Measurements from ENCODE around the gene FGFRL1. TPM values are rescaled to one million over a fixed set of nuclear protein-coding genes. Genes with fewer than 3 reads are reported as not detected.

FGFRL1 gene
- total RNA-seq, 4 donors from 2014 or later = 11.7 to 15.9 (median 14.2) TPM

DNA sequence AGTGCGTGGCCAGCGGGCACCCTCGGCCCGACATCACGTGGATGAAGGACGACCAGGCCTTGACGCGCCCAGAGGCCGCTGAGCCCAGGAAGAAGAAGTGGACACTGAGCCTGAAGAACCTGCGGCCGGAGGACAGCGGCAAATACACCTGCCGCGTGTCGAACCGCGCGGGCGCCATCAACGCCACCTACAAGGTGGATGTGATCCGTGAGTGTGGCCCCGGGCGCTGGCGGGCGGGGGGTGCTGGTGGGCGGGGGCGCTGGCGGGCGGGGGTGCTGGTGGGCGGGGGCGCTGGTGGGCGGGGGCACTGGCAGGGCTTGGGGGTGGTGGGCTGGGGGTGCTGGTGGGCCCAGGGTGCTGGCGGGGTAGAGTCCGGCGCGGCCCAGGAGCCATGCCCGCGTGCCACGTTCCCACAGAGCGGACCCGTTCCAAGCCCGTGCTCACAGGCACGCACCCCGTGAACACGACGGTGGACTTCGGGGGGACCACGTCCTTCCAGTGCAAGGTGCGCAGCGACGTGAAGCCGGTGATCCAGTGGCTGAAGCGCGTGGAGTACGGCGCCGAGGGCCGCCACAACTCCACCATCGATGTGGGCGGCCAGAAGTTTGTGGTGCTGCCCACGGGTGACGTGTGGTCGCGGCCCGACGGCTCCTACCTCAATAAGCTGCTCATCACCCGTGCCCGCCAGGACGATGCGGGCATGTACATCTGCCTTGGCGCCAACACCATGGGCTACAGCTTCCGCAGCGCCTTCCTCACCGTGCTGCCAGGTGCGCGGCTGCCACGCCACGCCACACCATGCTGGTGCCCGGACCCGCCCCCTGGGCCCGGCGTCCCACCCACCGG lies 12.7 kb downstream of the FGFRL1 start:
- WGBS, 2 donors (ENCODE audit: low coverage in 1 of 2) = 94% methylated on average over 69 of the region's 83 CpGs; no CpG with 5 or more reads in 1 of the 2 donors
- DNase-seq = no peak
- H3K9me3 ChIP-seq = no peaks in the 10 kb centered on the region
- no peaks in the 10 kb centered on the region for H3K36me3 ChIP-seq
- TF ChIP-seq, protein P1, sequence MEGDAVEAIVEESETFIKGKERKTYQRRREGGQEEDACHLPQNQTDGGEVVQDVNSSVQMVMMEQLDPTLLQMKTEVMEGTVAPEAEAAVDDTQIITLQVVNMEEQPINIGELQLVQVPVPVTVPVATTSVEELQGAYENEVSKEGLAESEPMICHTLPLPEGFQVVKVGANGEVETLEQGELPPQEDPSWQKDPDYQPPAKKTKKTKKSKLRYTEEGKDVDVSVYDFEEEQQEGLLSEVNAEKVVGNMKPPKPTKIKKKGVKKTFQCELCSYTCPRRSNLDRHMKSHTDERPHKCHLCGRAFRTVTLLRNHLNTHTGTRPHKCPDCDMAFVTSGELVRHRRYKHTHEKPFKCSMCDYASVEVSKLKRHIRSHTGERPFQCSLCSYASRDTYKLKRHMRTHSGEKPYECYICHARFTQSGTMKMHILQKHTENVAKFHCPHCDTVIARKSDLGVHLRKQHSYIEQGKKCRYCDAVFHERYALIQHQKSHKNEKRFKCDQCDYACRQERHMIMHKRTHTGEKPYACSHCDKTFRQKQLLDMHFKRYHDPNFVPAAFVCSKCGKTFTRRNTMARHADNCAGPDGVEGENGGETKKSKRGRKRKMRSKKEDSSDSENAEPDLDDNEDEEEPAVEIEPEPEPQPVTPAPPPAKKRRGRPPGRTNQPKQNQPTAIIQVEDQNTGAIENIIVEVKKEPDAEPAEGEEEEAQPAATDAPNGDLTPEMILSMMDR (IDR thresholded peaks at IDR 0.05) = no peak
- no peak for TF ChIP-seq POLR2AphosphoS5 (IDR thresholded peaks at IDR 0.05)
- no peak for TF ChIP-seq EP300 (IDR thresholded peaks at IDR 0.05; ENCODE audit: low read depth)
- TF ChIP-seq POLR2A (IDR thresholded peaks at IDR 0.05) = no peak
- H3K27ac ChIP-seq = no peak overlapping the region
- no peak overlapping the region for H3K4me3 ChIP-seq
- H3K4me1 ChIP-seq = peaks cover 4 to 15% (median 10%) of the 10 kb centered on the region in 4 donors
- intact Hi-C loops (cut with DNase I; ENCODE audit: low total_unique reads) (no loop called here), in situ Hi-C loops (cut with MboI; ENCODE audit: low pct_ligation_motif_present in 1 of 4, low pct_unique_long_range_greater_than_20kb in 1 of 4, low sequenced_read_pairs in 3 of 4) (no loop called here)
- peaks cover 14% of the 10 kb centered on the region for H3K27me3 ChIP-seq

DNA sequence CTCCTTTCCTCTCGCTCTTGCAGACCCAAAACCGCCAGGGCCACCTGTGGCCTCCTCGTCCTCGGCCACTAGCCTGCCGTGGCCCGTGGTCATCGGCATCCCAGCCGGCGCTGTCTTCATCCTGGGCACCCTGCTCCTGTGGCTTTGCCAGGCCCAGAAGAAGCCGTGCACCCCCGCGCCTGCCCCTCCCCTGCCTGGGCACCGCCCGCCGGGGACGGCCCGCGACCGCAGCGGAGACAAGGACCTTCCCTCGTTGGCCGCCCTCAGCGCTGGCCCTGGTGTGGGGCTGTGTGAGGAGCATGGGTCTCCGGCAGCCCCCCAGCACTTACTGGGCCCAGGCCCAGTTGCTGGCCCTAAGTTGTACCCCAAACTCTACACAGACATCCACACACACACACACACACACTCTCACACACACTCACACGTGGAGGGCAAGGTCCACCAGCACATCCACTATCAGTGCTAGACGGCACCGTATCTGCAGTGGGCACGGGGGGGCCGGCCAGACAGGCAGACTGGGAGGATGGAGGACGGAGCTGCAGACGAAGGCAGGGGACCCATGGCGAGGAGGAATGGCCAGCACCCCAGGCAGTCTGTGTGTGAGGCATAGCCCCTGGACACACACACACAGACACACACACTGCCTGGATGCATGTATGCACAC lies 13.6 kb downstream of the FGFRL1 start:
- Histone ChIP-seq H3K4me1 (peaks cover 4 to 15% (median 12%) of the 10 kb centered on the region in 4 donors), H3K27me3 (peaks cover 23% of the 10 kb centered on the region), H3K27ac (no peak overlapping the region), H3K4me3 (no peak overlapping the region), H3K36me3 (no peaks in the 10 kb centered on the region), H3K9me3 (no peaks in the 10 kb centered on the region)
- TF ChIP-seq EP300 (IDR thresholded peaks at IDR 0.05; ENCODE audit: low read depth) = no peak
- TF ChIP-seq POLR2A (IDR thresholded peaks at IDR 0.05) = no peak
- no peak for TF ChIP-seq POLR2AphosphoS5 (IDR thresholded peaks at IDR 0.05)
- TF ChIP-seq, protein P1 (IDR thresholded peaks at IDR 0.05) = no peak
- in situ Hi-C loops (cut with MboI; ENCODE audit: low pct_ligation_motif_present in 1 of 4, low pct_unique_long_range_greater_than_20kb in 1 of 4, low sequenced_read_pairs in 3 of 4) (no loop called here), intact Hi-C loops (cut with DNase I; ENCODE audit: low total_unique reads) (no loop called here)
- 91% methylated on average over 32 of the region's 32 CpGs; no CpG with 5 or more reads in 1 of the 2 donors for WGBS, 2 donors (ENCODE audit: low coverage in 1 of 2)
- DNase-seq = no peak

DNA sequence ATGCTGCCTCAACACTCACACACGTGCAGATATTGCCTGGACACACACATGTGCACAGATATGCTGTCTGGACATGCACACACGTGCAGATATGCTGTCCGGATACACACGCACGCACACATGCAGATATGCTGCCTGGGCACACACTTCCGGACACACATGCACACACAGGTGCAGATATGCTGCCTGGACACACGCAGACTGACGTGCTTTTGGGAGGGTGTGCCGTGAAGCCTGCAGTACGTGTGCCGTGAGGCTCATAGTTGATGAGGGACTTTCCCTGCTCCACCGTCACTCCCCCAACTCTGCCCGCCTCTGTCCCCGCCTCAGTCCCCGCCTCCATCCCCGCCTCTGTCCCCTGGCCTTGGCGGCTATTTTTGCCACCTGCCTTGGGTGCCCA lies 14.7 kb downstream of the FGFRL1 start:
- peaks cover 34% of the 10 kb centered on the region for H3K27me3 ChIP-seq
- peaks cover 4 to 23% (median 16%) of the 10 kb centered on the region in 4 donors for H3K4me1 ChIP-seq
- WGBS, 2 donors (ENCODE audit: low coverage in 1 of 2) = 31% methylated on average over 15 of the region's 17 CpGs; no CpG with 5 or more reads in 1 of the 2 donors
- H3K36me3 ChIP-seq = no peaks in the 10 kb centered on the region
- peak; percentile 68 for DNase-seq
- no peak overlapping the region for H3K4me3 ChIP-seq
- no peak overlapping the region for H3K27ac ChIP-seq
- H3K9me3 ChIP-seq = no peaks in the 10 kb centered on the region
- intact Hi-C loops (cut with DNase I; ENCODE audit: low total_unique reads) (no loop called here), in situ Hi-C loops (cut with MboI; ENCODE audit: low pct_ligation_motif_present in 1 of 4, low pct_unique_long_range_greater_than_20kb in 1 of 4, low sequenced_read_pairs in 3 of 4) (no loop called here)
- TF ChIP-seq POLR2A (IDR thresholded peaks at IDR 0.05) (no peak), EP300 (IDR thresholded peaks at IDR 0.05; ENCODE audit: low read depth) (no peak), POLR2AphosphoS5 (IDR thresholded peaks at IDR 0.05) (no peak)
- TF ChIP-seq, protein P1 (IDR thresholded peaks at IDR 0.05) = no peak

DNA sequence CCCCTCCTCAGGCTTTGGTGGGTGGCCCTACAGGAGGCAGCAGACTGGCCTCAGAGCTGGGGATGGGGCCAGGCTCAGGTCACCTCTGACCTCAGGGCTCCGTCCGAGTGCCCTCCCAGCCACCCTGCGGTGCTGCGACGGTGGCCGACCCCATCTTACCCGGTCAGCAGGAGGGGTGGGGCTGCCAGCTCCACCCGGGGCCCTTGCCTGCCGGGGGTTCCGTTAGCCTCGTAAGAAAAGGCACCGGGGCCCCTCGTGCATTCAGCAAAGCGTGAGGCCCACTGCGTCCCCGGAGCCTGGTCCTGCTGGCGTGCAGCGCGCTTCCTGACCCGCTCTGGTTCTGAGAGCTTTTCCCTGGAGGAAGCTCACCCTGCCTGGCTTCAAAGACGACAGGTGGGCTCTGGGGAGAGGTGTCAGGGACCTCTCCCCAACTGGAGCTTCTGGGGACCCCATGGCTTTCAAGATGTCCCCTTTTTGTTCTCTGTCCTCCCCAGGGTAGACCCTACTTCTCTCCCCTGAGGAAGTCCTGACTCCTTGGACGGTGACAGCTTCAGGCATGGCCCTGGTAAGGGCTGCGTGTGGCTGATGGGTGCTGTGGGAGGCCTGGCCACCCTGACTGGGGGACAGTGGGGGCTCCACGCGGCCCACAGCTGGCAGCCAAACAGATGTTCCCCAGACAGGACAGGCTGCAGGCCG lies 15.9 kb downstream of the FGFRL1 start:
- intact Hi-C loops (cut with DNase I; ENCODE audit: low total_unique reads) (no loop called here), in situ Hi-C loops (cut with MboI; ENCODE audit: low pct_ligation_motif_present in 1 of 4, low pct_unique_long_range_greater_than_20kb in 1 of 4, low sequenced_read_pairs in 3 of 4) (no loop called here)
- DNase-seq = no peak
- TF ChIP-seq POLR2AphosphoS5 (IDR thresholded peaks at IDR 0.05) = no peak
- TF ChIP-seq, protein P1 (IDR thresholded peaks at IDR 0.05) = no peak
- TF ChIP-seq EP300 (IDR thresholded peaks at IDR 0.05; ENCODE audit: low read depth) = no peak
- no peak for TF ChIP-seq POLR2A (IDR thresholded peaks at IDR 0.05)
- H3K4me1 ChIP-seq = peaks cover 2 to 14% (median 8%) of the 10 kb centered on the region in 4 donors
- WGBS, 2 donors (ENCODE audit: low coverage in 1 of 2) = 68% methylated on average over 23 of the region's 26 CpGs; no CpG with 5 or more reads in 1 of the 2 donors
- H3K27ac ChIP-seq = no peak overlapping the region
- H3K4me3 ChIP-seq = no peak overlapping the region
- no peaks in the 10 kb centered on the region for H3K36me3 ChIP-seq
- H3K9me3 ChIP-seq = no peaks in the 10 kb centered on the region
- peaks cover 47% of the 10 kb centered on the region for H3K27me3 ChIP-seq
